DMS79 (cell line): ENCODE results near the gene TTC7B.

Source experiments
- DNase-seq: peaks from one replicate; lab custom pipeline; 2025; lab: John Stamatoyannopoulos, UW

The TTC7B gene

DNA sequence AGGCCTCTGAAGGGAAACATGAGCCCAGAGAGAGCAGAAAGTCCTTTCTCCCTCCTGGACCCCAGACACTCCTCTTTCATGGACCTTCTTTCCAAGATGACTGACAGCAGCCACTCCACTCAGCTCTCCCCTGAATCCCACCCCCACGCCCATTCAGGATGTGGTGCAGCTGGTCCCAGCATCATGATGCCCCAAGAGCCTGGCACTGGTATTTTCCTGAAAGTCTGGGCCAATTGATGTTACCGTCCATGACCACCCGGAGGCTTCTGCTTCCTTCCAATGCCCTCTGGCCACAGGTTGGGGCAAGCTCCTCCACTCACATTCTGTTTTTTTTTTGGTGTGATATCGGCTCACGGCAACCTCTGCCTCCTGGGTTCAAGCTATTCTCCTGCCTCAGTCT, 306.8 kb downstream of the TTC7B start:
- DNase-seq: no peak

DNA sequence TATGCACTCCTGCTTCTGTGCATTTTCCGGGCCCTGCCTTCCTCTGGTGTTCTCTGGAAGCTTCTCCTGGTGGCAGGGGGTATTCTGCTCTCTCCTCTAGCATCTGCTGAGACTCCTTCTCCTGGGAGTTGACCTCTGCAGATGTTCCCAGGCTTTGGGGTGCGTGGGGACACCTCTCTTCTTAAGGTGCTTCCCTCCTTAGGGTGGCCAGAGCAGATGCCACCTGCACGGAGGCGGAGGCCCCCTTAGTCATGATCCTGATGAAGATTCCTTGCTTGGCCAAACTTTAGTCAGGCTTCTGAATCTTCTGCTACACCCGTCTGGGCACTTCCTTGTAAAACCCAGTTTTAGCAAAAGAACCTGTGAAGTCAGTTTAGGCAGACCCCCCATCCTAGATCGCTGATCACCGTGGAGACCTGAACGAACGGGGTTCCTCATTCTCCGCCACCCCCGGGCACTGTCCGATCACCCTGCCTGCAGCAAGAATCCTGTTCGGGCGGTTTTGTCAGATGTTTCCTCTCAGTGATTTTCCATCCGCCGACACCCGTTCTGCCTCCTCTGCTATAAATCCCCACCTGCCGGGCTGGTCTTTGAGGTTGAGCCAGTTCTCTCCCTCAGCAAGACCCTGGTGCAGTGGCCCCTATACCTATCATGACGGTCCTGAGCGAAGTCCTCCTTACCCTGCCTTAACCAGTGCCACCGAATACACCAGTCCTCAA, 307.5 kb downstream of the TTC7B start:
- DNase-seq: no peak

DNA sequence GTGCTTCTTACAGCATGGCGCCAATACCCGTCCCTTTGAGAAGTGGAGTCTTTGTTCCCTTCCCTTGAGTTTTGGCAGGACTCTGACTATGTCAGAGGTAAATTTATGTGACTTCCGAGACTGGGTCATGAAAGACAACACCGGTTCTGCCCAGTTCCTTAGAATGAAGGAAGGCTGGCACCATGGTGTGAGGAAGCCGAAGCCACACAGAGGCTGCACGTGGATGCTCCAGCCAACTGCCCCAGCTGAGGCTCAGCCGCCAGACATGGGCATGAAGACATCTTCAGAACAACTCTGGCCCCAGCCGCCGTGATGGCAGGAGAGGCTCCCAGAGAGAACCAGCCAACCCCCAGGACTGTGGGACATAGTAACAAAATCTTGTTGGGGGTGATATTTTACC, 308.2 kb downstream of the TTC7B start:
- no peak for DNase-seq

DNA sequence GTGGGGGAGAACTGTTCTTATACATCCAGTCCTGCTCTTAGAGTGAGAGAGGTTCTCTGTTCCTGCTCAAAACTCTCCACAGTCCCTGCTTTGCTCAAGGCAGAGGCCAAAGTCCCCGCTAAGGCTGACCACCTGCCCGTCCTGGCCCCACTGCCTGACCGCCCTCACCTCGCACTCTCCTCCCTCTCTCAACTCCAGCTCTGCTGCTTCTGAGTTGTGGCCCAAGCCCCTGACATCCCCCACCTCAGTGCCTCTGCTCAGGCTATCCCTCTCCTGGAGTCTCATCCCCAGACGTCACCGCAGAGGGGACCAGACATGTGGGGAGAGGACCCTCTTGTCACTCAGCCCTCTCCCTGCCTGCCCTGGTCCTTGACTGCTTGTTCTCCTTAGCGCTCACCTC, 308.8 kb downstream of the TTC7B start:
- DNase-seq: no peak

DNA sequence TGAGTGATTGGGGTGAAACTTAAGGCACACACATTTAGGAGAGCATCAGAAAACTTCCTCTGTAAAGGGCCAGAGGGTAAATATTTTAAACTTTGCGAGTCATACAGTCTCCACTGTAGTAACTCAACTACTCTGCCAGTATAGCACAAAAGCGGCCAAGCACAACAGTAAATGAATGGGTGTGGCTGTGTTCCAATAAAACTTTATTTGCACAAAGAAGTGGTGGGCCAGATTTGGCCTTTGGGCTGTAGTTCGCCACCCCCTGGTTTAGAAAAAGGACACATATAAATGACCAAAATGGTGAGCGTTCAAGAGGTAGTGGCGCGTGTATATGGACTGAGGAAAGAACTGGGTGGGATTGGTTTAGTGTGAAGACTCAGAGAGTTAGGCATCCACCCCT, 309.5 kb downstream of the TTC7B start:
- DNase-seq: no peak

DNA sequence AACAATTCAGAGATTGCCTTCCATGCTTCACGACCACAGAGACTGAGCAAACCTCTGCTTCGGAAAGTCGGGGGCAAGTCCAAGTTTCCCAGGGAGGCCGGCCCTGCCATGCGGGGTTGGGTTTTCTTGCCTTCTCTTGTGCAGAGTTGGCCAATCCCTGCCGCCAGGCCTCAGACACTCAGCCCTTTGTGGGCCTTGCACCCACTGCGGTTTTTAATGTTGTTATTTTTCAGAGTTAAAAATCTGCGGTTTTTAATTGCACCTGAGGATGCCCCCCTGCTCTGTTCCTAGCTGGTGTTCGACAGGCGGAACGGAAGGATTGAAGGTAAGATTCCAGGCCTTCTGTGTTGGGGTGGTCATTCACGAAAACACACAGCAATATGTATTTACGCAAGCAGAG, 310.7 kb downstream of the TTC7B start:
- peak; percentile 52 for DNase-seq

DNA sequence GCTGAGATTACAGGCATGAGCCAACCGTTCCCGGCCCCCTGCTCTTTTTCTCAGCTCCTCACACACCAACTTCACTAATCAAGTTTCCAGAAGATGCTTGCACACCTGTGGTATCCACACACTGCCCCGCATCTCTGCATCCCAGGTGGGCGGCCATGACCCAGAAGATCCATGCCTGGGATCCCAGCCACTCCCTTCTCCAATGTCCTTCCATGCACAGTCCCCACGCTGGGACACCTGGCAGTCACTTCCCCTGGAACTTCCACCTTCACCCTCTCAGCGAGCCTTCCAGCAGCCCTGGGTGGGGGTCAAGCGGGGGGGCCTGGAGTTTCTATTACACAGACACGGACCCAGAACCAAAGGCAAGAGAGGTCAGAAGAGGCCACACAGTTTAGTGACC, 311.6 kb downstream of the TTC7B start:
- DNase-seq: no peak

DNA sequence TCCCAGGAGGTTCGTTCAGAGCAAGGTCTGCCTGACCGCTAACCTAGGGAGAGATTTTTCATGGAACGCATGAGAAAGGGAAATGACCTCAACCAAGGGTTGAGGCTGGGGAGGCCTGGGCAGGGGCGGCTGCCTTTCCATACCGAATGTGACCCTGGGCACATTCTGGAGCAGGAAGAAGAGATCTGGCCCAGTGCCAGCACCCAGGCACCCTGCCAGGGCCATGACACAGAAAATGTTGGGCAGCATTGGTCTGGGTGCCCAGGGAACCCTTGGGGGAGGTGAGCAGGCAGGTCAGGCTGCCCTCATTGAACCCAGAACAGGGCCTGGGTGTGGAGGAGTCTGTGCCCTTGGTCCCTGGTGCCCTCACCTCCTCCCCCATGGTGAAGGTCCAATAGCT, 312.6 kb downstream of the TTC7B start:
- no peak for DNase-seq

DNA sequence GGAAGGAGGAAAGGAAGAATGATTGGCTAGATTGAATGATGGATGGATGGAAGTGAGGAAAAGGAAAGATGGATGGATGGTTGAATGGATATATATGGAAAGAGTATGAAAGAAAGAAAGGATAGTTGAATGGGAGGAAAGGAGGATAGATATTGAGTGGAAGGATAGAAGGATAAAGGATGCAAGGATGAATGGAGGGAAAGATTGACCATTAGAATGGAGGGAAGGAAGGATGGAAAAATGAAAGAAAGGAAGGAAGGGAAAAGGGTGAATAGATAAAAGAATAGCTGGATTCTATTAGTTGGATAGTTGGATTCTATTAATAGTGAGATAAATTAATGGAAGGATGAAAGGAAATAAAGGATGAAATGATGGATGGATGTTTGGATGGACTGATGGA, 313.5 kb downstream of the TTC7B start:
- DNase-seq: no peak

DNA sequence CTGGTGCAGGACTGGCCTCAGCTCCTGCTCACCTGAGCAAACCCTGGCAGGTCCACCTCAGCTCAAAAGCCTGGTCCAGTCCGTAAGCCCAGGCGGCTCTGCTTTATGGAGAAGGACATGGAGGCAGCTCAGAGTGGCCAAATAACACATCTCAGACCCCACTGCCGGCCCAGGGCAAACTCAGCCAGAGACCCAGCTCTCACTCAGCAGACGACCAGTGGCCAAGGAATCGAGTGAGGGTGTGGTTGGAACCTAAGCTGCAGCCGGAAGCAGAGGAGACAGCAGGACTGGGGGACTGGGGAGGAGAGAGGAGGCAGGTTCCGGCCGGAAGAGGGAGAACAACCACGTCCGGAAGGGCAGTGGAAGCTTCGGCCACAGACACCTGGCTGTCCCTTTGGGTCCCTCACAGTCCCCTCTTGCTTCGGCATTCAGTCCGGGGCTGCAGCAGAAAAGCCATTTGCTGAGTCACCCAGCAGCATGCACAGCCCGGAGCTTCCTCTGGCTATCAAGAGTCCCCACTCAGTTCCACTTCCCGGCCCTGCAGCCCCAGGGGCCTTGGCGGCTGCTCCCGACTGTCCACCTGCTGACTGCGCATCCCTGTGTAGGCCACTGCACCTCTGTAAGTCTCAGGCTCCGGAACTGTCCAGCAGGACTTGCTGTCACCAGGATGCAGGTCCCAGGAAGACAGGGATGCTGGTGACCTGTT, 315.4 kb downstream of the TTC7B start:
- DNase-seq: no peak

DNA sequence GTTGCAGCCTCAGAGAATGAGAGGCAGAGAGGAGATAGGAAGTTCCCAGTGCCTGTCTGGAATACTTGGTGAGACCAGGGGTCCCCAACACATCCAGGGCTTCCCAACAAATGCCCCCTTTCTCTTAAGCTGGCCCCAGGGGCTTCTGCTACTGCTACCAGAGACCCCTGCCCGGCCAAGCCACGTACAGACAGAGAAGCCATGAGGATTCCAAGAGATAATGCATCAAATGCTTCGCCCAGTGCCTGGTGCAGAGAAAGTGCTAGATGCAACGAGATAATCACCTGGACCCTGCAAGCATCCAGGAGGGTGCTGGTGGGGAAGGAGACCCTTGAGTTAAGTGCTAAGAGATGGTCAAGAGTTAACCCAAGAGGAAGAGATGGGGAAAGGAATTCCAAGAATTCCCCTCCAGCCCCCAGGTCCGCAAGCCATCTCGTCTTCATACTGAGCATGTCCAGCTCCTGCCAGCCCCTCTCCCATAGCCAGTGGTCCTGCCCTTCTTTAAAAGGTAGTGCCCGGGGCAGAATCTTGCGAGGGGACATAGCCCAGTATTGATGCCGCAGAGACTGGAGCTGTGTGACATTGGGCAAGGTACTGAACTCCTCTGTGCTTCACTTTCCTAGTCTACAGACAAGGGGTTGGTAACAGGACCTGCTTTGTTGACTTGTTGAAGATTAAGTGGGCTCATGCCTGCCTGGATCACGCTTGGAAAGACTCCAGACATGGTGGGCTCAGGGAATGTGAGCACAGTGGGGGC, 316.1 kb downstream of the TTC7B start:
- DNase-seq: no peak

DNA sequence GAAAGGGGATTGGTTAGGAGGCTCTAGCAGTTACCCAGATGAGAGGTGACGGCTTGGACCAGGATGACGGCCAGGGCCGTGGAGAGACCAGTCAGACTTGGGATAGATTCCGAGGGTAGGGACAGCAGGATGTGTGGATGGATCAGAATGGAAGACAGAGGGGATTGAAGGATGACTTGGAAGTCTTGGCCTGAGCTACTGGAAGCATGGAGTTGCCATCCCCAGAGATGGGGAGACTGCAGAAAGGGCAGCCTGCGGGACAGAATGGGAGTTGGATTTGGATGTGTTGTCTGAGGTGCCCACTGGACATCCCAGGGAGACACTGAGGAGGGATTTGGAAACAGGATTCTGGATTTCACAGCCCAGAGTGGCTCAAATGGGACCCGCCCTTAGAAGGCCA, 317.1 kb downstream of the TTC7B start:
- DNase-seq: no peak

DNA sequence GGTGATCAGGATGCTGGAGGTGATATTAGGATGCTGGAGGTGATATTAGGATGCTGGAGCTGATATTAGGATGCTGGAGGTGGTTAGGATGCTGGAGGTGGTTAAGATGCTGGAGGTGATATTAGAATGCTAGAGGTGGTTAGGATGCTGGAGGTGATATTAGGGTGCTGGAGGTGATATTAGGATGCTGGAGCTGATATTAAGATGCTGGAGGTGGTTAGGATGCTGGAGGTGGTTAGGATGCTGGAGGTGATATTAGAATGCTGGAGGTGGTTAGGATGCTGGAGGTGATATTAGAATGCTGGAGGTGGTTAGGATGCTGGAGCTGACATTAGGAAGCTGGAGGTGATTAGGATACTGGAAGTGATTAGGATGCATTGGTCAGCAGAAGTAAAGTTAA, 318.0 kb downstream of the TTC7B start:
- DNase-seq: no peak

DNA sequence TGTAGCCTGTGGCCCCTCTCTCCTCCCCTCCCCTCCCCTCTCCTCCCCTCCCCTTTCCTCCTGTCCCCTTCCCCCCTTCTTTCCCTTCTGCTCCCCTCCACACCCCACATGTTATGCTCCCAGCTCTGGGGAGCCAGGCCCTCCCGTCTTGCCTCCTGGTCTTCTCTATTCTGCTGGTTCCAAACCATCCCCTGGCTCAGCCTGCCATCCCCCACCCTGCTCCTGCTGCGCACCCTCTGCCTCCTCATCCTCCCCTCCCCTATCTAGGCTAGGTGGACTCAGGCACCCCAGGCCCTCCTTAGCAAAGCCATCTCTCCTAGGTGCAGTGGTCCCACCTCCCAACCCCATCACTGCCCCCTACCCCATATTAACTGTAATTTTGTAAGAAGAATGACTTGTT, 319.9 kb downstream of the TTC7B start:
- no peak for DNase-seq

DNA sequence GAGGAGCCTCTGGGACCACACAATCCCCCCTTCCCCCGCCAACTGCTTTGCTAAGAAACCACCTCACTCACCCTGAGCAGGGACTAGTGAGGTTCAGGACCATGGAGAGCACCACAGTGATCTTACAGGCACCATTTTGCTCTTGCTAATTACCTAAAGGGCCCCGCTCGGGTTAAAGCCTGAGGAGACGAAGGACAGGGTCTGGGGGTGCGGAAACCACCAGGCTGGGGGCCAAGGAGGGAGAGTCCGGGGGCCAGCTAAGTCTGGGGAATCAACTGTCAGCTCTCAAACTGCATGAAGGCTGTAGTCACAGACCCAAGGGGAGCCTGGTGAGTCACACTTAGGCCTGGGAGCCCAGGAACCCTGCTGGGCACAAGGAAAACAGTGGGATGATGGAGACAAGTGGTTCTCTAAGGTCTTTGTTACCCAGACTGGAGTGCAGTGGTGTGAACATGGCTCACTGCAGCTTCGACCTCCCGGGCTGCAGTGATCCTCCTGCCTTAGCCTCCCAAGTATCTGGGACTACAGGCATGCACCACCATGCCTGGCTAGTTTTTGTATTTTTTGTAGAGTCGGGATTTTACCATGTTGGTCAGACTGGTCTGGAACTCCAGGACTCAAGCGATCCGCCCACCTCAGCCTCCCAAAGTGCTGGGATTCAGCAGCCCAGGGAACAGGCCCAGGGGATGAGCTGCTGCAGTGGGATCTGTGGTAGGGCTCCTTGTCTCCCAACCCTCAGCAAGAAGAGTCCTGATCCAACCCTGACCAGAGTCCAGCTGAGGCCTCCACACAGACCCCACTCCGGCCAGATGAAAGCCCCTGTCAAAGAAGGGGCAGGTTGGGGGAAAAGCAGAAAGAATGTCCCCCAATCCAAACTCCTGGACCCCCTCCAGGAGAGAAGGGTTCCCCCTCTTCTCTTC, 320.6 kb downstream of the TTC7B start:
- no peak for DNase-seq

DNA sequence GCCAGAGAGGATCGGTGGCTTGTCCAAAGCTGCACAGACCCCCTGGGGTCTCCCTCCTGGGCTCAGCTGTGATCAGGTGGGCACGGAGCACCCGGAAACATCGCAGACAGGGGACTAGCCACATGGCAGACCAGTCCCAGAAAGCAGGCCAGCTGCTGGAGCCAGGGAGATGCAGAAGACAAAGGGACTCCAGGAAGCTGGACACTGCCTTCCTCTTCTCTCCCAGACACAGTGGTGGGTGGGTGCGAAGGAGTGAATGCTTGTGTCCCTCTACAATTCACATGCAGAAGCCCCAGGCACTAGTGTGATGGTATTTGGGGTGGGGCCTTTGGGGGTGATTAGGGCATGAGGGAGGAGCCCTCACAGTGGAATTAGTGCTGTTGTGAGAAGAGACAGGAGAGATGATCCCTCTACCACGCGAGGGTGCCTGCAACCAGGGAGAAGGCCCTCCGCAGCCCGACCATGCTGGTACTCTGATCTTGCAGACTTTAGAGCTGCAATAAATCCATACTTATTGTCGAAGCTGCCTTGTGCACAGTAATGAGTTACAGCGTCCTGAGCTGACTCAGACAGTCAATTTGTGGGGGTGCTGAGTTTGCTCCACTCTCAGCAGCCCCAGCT, 324.2 kb downstream of the TTC7B start:
- no peak for DNase-seq

DNA sequence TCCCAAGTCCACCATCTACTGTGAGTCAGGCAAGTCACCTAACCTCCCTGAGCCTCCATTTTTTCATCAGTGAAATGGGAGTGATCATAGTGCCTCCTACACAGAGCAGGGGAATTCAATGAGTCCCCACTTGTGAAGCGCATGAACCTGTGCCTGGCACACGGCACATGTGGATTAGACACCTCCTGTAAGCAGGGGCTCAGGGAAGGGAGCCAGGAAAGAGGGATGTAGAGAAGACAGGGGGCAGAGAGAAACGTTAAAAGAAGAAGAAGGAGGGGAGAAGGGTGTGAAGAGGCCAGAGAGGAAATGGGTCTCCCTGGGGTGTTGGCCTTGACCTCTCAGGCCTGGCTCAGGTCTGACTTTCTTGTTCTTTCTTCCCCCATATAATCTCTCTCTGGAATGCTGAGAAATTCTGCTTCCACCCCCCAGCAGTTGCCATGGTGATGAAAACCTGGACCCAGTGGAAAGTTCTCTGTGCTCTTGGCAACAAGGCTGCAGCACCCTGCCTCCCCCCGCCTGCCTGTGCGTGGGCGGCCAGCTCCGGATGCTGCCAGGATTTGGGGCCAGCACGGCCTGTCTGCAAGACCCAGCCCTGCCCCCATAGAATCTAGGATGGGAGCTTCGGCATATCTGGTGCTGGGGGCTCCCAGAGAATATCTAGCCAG, 324.9 kb downstream of the TTC7B start:
- DNase-seq: no peak

DNA sequence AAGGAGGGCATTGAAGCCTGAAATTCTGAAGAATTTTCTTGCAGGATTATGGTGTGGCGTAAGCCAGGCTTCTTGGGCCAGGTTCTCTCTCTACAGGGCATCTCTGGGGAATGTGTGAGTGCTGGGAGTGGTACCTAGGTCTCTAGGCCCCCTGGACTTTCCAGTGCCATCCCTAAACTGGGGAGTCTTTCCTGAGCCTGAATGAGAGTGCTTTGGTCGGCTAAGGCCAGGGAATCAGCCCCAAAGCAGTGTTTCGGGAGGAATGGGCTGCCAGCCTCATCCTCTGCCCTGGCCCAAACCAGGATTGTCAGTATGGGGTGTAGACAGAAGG, 325.5 kb downstream of the TTC7B start:
- DNase-seq: no peak

DNA sequence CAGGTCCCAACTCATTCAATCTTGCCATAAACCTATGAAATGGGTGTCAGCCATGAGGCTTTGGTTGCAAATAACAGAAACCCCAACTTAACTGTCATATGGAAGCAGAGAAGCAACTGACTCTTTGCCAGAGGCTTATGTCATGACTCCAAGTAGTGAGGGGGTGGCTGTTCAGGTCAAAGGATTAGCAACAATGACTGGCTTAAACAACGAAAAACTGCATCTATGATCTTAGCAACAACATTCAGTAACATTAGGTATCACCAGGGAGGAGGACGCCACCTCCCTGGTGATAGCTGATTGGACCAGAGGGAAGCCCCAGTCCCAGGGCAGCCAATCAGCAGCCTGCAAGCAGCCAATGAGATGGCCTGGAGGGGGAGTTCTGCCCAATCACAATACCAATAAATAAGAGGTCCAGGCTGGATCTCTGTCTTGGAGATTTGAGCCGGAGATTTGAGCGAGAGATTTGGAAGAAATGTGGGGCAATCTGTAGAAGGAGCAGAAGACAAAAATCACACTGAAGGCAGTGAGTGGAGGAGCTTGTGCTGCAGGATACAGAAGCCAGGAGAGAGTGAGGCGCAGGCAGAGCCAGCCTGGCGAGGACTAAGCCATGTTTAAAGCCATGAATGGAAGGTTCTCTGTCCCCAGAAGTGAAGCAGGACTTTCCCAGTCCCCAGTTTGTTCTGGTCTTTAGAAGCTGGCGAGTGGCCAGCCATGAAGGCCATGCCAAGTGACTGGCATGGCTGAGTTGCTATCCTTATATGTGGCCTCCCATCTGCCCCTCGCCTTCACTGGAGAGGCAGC, 326.1 kb downstream of the TTC7B start:
- no peak for DNase-seq

DNA sequence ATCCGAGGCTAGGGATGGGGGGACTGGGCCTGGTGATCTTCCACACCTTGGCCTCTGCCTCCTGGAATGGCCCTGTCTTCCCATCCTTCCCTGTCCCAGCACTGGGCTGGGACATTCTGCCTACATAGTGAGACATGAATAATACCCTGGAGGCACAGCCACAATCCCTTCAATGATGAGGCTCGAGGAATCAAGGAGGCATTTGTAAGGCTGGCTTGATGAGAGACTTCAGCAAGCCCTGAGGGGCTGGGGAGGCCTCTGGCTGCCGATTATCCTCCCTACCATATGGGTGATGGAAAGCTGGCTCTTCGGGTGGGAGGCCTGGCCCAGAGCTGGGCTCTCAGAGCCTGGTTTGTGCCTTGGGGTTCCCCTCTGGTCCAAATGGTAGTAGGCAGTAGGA, 326.9 kb downstream of the TTC7B start:
- no peak for DNase-seq
